Measurements from ENCODE around the gene C10orf120. TPM values are rescaled to one million over a fixed set of nuclear protein-coding genes. Genes with fewer than 3 reads are reported as not detected.

The C10orf120 gene
- total RNA-seq, 4 donors from 2014 or later: not detected

GRCh38 chr10:122656308-122656705, 43.3 kb downstream of the C10orf120 start:
- 63% methylated on average over 2 of the region's 2 CpGs for WGBS
- Histone ChIP-seq H3K27me3 (peaks cover 0 to 5% (median 0%) of the 10 kb centered on the region in 4 donors), H3K4me1 (no peaks in the 10 kb centered on the region), H3K4me3 (no peak overlapping the region), H3K27ac (replicated peaks in 1 of 4) (no peak overlapping the region), H3K9me3 (no peaks in the 10 kb centered on the region), H3K36me3 (no peaks in the 10 kb centered on the region)
- intact Hi-C loops (cut with DNase I): no loop called here
- no peak for TF ChIP-seq EP300 (IDR thresholded peaks at IDR 0.05)
- no peak for TF ChIP-seq POLR2AphosphoS5 (IDR thresholded peaks at IDR 0.05)
- no peak for TF ChIP-seq POLR2A (IDR thresholded peaks at IDR 0.05; ENCODE audit: low read depth)
- TF ChIP-seq, protein P1, sequence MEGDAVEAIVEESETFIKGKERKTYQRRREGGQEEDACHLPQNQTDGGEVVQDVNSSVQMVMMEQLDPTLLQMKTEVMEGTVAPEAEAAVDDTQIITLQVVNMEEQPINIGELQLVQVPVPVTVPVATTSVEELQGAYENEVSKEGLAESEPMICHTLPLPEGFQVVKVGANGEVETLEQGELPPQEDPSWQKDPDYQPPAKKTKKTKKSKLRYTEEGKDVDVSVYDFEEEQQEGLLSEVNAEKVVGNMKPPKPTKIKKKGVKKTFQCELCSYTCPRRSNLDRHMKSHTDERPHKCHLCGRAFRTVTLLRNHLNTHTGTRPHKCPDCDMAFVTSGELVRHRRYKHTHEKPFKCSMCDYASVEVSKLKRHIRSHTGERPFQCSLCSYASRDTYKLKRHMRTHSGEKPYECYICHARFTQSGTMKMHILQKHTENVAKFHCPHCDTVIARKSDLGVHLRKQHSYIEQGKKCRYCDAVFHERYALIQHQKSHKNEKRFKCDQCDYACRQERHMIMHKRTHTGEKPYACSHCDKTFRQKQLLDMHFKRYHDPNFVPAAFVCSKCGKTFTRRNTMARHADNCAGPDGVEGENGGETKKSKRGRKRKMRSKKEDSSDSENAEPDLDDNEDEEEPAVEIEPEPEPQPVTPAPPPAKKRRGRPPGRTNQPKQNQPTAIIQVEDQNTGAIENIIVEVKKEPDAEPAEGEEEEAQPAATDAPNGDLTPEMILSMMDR (IDR thresholded peaks at IDR 0.05): no peak
- DNase-seq (ENCODE audit: extremely low spot score): no peak

DNA sequence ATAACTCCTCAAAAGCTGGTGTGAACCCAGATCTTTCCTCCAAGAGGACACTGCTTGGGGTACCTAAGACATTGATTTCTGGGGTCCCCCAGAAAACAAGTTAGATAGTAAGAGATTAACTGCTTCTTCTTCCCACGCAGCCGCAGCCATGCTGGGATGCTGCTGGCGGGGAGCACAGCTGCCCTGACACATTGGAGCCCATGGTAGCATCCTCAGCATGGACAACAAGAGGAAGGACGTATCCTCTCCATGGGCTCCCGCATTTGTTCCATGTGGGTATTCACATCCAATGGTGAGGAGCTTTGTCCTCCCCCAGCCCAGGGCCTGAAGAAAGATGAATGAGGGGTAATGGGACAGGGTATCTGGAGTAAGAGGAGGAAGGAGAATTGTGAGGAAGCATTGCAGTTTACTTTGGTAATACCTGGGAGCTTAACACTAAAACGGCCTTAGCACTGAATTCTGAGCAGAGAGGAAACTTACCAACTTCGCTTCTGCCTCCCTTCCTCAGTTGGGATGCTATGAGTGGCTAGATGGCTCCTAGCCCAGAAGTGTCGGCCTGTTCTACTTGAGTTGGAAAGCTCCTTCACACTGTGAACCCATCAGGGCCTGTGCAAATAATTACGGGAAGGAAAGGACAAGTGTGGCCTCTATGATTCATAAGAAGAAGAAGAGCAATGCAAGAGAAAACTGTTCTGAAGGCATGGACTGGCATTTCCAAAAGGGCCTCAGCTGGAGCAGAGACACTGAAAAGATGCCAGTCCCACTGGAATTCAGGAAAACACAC, 43.9 kb downstream of the C10orf120 start:
- WGBS: 80% methylated on average over 9 of the region's 9 CpGs
- intact Hi-C loops (cut with DNase I): no loop called here
- Histone ChIP-seq H3K36me3 (no peaks in the 10 kb centered on the region), H3K9me3 (no peaks in the 10 kb centered on the region), H3K4me3 (no peak overlapping the region), H3K27me3 (peaks cover 0 to 7% (median 0%) of the 10 kb centered on the region in 4 donors), H3K4me1 (no peaks in the 10 kb centered on the region), H3K27ac (replicated peaks in 1 of 4) (no peak overlapping the region)
- no peak for DNase-seq (ENCODE audit: extremely low spot score)
- no peak for TF ChIP-seq POLR2AphosphoS5 (IDR thresholded peaks at IDR 0.05)
- TF ChIP-seq EP300 (IDR thresholded peaks at IDR 0.05): no peak
- no peak for TF ChIP-seq POLR2A (IDR thresholded peaks at IDR 0.05; ENCODE audit: low read depth)
- TF ChIP-seq, protein P1 (IDR thresholded peaks at IDR 0.05): no peak

DNA sequence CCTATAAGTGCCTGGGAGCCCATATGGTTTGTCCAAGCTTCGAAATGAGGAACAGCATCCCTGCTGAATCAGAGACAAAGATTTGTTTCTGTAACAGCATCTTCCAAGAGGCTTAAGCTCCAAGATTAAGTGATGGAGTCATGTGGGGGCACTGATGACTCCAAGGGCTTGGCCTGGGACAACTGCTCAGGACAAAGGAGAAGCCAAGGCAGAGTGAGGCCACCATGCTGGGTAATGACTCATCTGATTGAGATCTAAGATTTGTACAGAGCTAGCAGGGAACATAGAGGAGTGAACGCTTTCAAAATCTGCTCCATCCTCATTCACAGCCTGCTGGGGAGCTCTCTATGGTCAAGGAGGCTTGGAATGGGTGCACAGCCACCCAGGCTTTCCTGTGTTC, 49.3 kb downstream of the C10orf120 start:
- TF ChIP-seq EP300 (IDR thresholded peaks at IDR 0.05) (no peak), POLR2AphosphoS5 (IDR thresholded peaks at IDR 0.05) (no peak), POLR2A (IDR thresholded peaks at IDR 0.05; ENCODE audit: low read depth) (no peak)
- TF ChIP-seq, protein P1 (IDR thresholded peaks at IDR 0.05): no peak
- H3K9me3 ChIP-seq: no peaks in the 10 kb centered on the region
- H3K4me1 ChIP-seq: no peaks in the 10 kb centered on the region
- H3K4me3 ChIP-seq: no peak overlapping the region
- DNase-seq (ENCODE audit: extremely low spot score): no peak
- H3K27me3 ChIP-seq: peaks cover 0 to 20% (median 0%) of the 10 kb centered on the region in 4 donors
- 92% methylated on average over 2 of the region's 2 CpGs for WGBS
- no peaks in the 10 kb centered on the region for H3K36me3 ChIP-seq
- no peak overlapping the region for H3K27ac ChIP-seq (replicated peaks in 1 of 4)
- intact Hi-C loops (cut with DNase I): no loop called here

DNA sequence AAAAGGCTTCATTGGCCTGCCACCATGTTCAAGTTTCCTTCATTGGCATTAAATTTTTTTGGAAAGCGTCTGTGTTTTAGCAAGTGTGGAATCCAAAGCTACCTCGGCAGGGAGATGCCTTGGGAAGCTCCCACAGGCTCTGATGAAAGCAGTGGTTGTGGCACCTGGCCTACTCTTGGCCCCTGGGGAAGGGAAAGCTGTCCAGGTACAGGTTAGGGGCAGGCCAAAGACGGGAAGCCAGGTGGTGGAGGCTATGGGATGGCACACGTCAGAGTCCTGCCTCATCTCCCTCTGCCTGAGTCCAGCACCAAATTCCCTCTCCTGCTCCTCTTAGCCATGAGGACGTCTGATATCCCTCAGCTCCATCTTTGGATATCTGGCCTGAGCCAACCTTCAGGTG, 49.7 kb downstream of the C10orf120 start:
- H3K27ac ChIP-seq (replicated peaks in 1 of 4): no peak overlapping the region
- no peak for DNase-seq (ENCODE audit: extremely low spot score)
- 92% methylated on average over 5 of the region's 5 CpGs for WGBS
- intact Hi-C loops (cut with DNase I): no loop called here
- no peaks in the 10 kb centered on the region for H3K9me3 ChIP-seq
- no peaks in the 10 kb centered on the region for H3K4me1 ChIP-seq
- TF ChIP-seq POLR2AphosphoS5 (IDR thresholded peaks at IDR 0.05) (no peak), POLR2A (IDR thresholded peaks at IDR 0.05; ENCODE audit: low read depth) (no peak), EP300 (IDR thresholded peaks at IDR 0.05) (no peak)
- TF ChIP-seq, protein P1 (IDR thresholded peaks at IDR 0.05): no peak
- peaks cover 0 to 20% (median 0%) of the 10 kb centered on the region in 4 donors for H3K27me3 ChIP-seq
- H3K36me3 ChIP-seq: no peaks in the 10 kb centered on the region
- no peak overlapping the region for H3K4me3 ChIP-seq

Measured in esophagus muscularis mucosa (tissue), 4 donors.